Common myeloid progenitor, CD34-positive (primary cell): Measurements from ENCODE around the gene C4orf54.

Source experiments
- CTCF ChIA-PET: fragments of 350-600 bp; sonication (Branson Sonifier 250); formaldehyde crosslinking; loops from one replicate; lab custom pipeline; 2021; ENCODE audit warnings: antibody characterized with exemption; lab: Charles Lee
- POLR2A ChIA-PET: fragments of 350-600 bp; sonication (Branson Sonifier 250); formaldehyde crosslinking; loops from one replicate; lab custom pipeline; 2021; ENCODE audit warnings: antibody characterized with exemption; lab: Charles Lee
- DNase-seq, 3 donors: peaks; one replicate each; pipeline versions ENCODE4 v3.0.0 to v3.0.0-alpha.2; 2013
- H3K27ac ChIP-seq, 2 experiments: 1 replicate in 1 of 2; 2 replicates in 1 of 2; pipeline ENCODE4 v1.7.0; 2013; ENCODE audit warnings: inconsistent platforms in 2 of 2, low read length in 2 of 2, mild to moderate bottlenecking in 2 of 2, low read depth in 1 of 2, moderate library complexity in 1 of 2; ENCODE audit not compliant: severe bottlenecking in 2 of 2, insufficient read depth in 1 of 2, poor library complexity in 1 of 2
- H3K27me3 ChIP-seq, 5 experiments: replicated peaks in 2 of 5; 1 replicate in 3 of 5; 2 replicates in 2 of 5; pipeline versions ENCODE4 v1.6.1 to v1.7.0; 2013; ENCODE audit warnings: low read length in 4 of 5, mild to moderate bottlenecking in 2 of 5, moderate library complexity in 2 of 5, inconsistent platforms in 1 of 5; ENCODE audit not compliant: insufficient read depth in 5 of 5, control insufficient read depth in 4 of 5
- H3K36me3 ChIP-seq, 4 experiments: 1 replicate in 2 of 4; 2 replicates in 2 of 4; pipeline versions ENCODE4 v1.6.1 to v1.7.0; 2013; ENCODE audit warnings: low read length in 3 of 4, control low read depth in 1 of 4, mild to moderate bottlenecking in 1 of 4; ENCODE audit not compliant: control insufficient read depth in 4 of 4, insufficient read depth in 4 of 4
- H3K4me1 ChIP-seq, 4 experiments: 1 replicate in 3 of 4; 2 replicates in 1 of 4; pipeline versions ENCODE4 v1.6.1 to v1.7.1; 2013; ENCODE audit warnings: low read length in 3 of 4, mild to moderate bottlenecking in 3 of 4, control low read depth in 1 of 4, inconsistent platforms in 1 of 4, moderate library complexity in 1 of 4; ENCODE audit not compliant: control insufficient read depth in 4 of 4, insufficient read depth in 4 of 4; ENCODE audit errors: control extremely low read depth in 1 of 4
- H3K4me3 ChIP-seq, 7 experiments: 1 replicate in 4 of 7; 2 replicates in 3 of 7; pipeline versions ENCODE4 v1.5.1 to v1.7.0; 2013; ENCODE audit warnings: mild to moderate bottlenecking in 7 of 7, low read length in 6 of 7, moderate library complexity in 6 of 7, inconsistent platforms in 2 of 7, low read depth in 2 of 7, control low read depth in 1 of 7; ENCODE audit not compliant: insufficient read depth in 4 of 7, control insufficient read depth in 1 of 7; ENCODE audit errors: extremely low read depth in 1 of 7
- H3K9me3 ChIP-seq, 5 experiments: 1 replicate in 4 of 5; 2 replicates in 1 of 5; pipeline versions ENCODE4 v1.6.1 to v1.7.1; 2013; ENCODE audit warnings: low read length in 4 of 5, mild to moderate bottlenecking in 2 of 5, inconsistent platforms in 1 of 5, low read depth in 1 of 5, moderate library complexity in 1 of 5; ENCODE audit not compliant: control insufficient read depth in 4 of 5, insufficient read depth in 2 of 5; ENCODE audit errors: control extremely low read depth in 1 of 5
- WGBS: methylation state at CpG from one replicate; pipeline ENCODE4 v1.1.5; 2013; ENCODE audit not compliant: insufficient coverage; 5-methylcytosine and 5-hydroxymethylcytosine counted together

The C4orf54 gene

GRCh38 chr4:99648321-99648720, 9.3 kb downstream of the C4orf54 start:
- no peaks in the 10 kb centered on the region for H3K4me1 ChIP-seq
- no peak for DNase-seq
- CTCF ChIA-PET = interaction anchor here (1.2 kb wide), 1 partner anchor 11 kb away, joined by 3 read pairs; no protein-coding TSS in a partner anchor
- no peaks in the 10 kb centered on the region for H3K27me3 ChIP-seq
- WGBS = 100% methylated on average over 1 of the region's 1 CpG
- H3K4me3 ChIP-seq = no peak overlapping the region
- H3K36me3 ChIP-seq = no peaks in the 10 kb centered on the region
- POLR2A ChIA-PET = no interaction called here
- H3K27ac ChIP-seq = no peak overlapping the region
- peaks cover 0 to 4% (median 0%) of the 10 kb centered on the region in 5 experiments for H3K9me3 ChIP-seq

- Histone ChIP-seq H3K27me3 (no peaks in the 10 kb centered on the region), H3K4me1 (no peaks in the 10 kb centered on the region), H3K27ac (no peak overlapping the region), H3K9me3 (no peaks in the 10 kb centered on the region), H3K36me3 (no peaks in the 10 kb centered on the region), H3K4me3 (no peak overlapping the region)
- WGBS = 100% methylated on average over 3 of the region's 4 CpGs
- no peak for DNase-seq
- CTCF ChIA-PET = no interaction called here
- POLR2A ChIA-PET = no interaction called here
Measured at GRCh38 chr4:99647071-99647470, 10.6 kb downstream of the C4orf54 start.

DNA sequence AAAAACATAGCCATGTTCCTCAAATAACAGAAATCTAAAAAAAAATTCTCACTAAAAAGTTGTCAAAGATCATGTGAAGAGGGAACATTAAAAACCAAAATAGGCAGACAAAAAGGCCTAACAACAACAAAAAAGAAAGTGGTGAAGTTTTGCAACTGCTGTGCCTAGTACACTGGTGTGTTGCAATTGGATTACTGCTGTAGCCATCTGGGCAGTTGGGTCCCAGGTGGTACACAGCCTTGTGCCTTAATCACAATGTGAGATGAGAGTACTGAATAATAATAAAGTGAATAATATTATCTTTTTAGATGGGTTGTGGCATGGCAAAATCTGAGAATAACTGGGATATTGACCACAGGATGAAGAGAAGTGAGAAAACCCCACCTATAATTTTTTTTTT, 12.0 kb downstream of the C4orf54 start:
- no peaks in the 10 kb centered on the region for H3K36me3 ChIP-seq
- H3K9me3 ChIP-seq = no peaks in the 10 kb centered on the region
- no peak overlapping the region for H3K4me3 ChIP-seq
- DNase-seq = no peak
- no peaks in the 10 kb centered on the region for H3K4me1 ChIP-seq
- CTCF ChIA-PET = no interaction called here
- POLR2A ChIA-PET = no interaction called here
- H3K27ac ChIP-seq = no peak overlapping the region
- H3K27me3 ChIP-seq = no peaks in the 10 kb centered on the region

DNA sequence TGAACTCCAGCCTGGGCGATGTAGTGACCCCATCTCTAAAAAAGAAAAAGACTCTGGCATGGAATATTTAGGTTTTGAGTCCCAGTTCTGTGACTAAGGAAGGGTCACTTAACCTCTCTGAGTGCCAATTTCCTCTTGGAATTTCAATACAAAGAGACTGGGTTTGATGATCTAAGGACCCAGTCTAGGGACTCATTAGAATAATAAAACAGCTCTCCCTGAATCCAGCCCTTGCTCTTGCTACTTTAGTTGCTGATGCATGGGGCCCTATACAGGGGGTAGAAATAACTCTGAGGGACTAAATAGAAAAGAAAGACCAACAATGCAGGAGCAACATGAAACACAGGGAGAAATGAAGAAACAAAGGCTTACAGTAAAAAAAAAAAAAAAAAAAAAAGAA, 12.6 kb downstream of the C4orf54 start:
- WGBS = no CpG with 5 or more reads among the region's 1 CpG
- ChIA-PET POLR2A (no interaction called here), CTCF (interaction anchor here (1.0 kb wide), 1 partner anchor 92 kb away, joined by 3 read pairs; no protein-coding TSS in a partner anchor)
- H3K27ac ChIP-seq = no peak overlapping the region
- H3K27me3 ChIP-seq = no peaks in the 10 kb centered on the region
- DNase-seq = no peak
- no peaks in the 10 kb centered on the region for H3K4me1 ChIP-seq
- H3K4me3 ChIP-seq = no peak overlapping the region
- no peaks in the 10 kb centered on the region for H3K36me3 ChIP-seq
- no peaks in the 10 kb centered on the region for H3K9me3 ChIP-seq

- no peaks in the 10 kb centered on the region for H3K9me3 ChIP-seq
- H3K4me1 ChIP-seq = no peaks in the 10 kb centered on the region
- CTCF ChIA-PET = interaction anchor here (1.0 to 1.3 kb wide), 2 partner anchors 8 to 93 kb away, joined by 3 read pairs; no protein-coding TSS in a partner anchor
- WGBS = 88% methylated on average over 5 of the region's 5 CpGs
- POLR2A ChIA-PET = no interaction called here
- H3K36me3 ChIP-seq = no peaks in the 10 kb centered on the region
- H3K27ac ChIP-seq = no peak overlapping the region
- no peak for DNase-seq
- no peaks in the 10 kb centered on the region for H3K27me3 ChIP-seq
- H3K4me3 ChIP-seq = no peak overlapping the region
Measured at GRCh38 chr4:99644453-99644852, 13.2 kb downstream of the C4orf54 start.

GRCh38 chr4:99642725-99643489, 14.7 kb downstream of the C4orf54 start:
- POLR2A ChIA-PET = no interaction called here
- no peak for DNase-seq
- H3K4me3 ChIP-seq = no peak overlapping the region
- H3K4me1 ChIP-seq = no peaks in the 10 kb centered on the region
- H3K27me3 ChIP-seq = no peaks in the 10 kb centered on the region
- 100% methylated on average over 5 of the region's 7 CpGs for WGBS
- H3K9me3 ChIP-seq = no peaks in the 10 kb centered on the region
- CTCF ChIA-PET = interaction anchor here (1.3 kb wide), 1 partner anchor 10 kb away, joined by 3 read pairs; no protein-coding TSS in a partner anchor
- H3K27ac ChIP-seq = no peak overlapping the region
- H3K36me3 ChIP-seq = no peaks in the 10 kb centered on the region

- Histone ChIP-seq H3K27me3 (no peaks in the 10 kb centered on the region), H3K36me3 (no peaks in the 10 kb centered on the region), H3K27ac (no peak overlapping the region), H3K9me3 (no peaks in the 10 kb centered on the region), H3K4me1 (no peaks in the 10 kb centered on the region), H3K4me3 (no peak overlapping the region)
- ChIA-PET CTCF (no interaction called here), POLR2A (no interaction called here)
- WGBS = 90% methylated on average over 2 of the region's 2 CpGs
- no peak for DNase-seq
Measured at GRCh38 chr4:99640676-99641075, 17.0 kb downstream of the C4orf54 start.
